HG03135 (cell line): Measurements from ENCODE around the gene ATXN1.
A peak's percentile ranks its signal among the peaks of the same experiment; 100 is the strongest.

Experiments
- ATAC-seq: cut with Tn5 transposase; IDR thresholded peaks from one replicate; pipeline ENCODE4 v1.9.1; 2021; ENCODE audit warnings: mild to moderate bottlenecking, moderate library complexity; ENCODE audit not compliant: unreplicated experiment

Gene ATXN1

DNA sequence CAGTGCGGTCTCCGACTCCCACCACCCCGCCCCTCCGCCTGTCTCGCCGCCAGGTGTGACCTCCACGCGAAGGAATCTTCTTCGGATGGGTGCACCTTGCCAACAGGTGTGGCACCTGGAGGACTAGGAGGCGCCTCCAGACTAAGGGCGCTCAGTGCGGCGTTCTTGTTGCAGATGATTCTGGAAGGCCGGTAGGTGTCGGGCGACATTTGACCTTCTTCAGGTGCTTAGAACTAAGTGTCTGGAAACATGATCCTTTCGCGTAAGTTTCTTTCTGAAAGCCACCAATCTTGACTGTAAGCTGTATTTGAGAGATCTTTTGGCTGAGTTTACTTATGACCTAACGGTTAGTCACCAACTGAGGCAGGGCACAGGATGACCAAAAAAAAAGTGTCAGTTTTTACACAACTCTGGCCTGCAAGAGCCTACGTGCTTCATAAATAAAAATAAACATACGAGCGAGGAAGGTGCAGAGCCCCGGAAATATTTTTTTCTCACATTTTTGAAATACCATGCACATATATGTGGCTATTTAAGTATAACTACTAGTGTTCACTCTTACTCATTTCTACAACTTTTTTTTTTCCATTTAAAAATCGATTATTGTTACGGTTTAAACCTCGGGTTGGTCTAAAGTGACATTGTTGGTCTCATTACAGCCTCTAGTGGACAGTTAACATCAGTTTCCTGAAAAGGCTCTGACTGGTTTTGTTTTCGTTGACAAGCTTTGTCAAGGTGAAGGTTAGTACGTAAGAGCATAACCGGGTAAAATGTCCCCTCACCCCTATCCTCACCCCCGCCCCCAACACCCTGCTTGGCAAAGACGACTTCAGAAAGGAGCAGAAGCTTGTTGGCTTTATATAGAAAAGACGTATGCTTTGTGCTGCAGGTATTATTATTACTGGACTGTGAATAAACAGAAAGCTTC lies 1.6 kb upstream of the ATXN1 start:
- ATAC-seq = peak; percentile 32

DNA sequence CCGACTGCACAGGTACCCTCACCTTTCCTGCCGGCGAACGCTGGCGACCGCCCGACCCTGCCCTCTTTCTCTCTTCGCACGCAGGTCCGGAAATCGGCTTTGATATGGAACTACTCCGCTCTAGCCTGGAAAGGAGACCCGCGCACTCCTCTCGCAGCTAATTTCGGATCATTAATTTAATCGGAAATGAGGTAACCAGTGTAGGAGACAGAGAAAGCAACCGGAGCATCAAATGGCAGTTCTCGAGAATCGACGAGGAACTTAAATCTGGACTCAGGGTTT lies 949 bp upstream of the ATXN1 start:
- peak; percentile 6 for ATAC-seq

DNA sequence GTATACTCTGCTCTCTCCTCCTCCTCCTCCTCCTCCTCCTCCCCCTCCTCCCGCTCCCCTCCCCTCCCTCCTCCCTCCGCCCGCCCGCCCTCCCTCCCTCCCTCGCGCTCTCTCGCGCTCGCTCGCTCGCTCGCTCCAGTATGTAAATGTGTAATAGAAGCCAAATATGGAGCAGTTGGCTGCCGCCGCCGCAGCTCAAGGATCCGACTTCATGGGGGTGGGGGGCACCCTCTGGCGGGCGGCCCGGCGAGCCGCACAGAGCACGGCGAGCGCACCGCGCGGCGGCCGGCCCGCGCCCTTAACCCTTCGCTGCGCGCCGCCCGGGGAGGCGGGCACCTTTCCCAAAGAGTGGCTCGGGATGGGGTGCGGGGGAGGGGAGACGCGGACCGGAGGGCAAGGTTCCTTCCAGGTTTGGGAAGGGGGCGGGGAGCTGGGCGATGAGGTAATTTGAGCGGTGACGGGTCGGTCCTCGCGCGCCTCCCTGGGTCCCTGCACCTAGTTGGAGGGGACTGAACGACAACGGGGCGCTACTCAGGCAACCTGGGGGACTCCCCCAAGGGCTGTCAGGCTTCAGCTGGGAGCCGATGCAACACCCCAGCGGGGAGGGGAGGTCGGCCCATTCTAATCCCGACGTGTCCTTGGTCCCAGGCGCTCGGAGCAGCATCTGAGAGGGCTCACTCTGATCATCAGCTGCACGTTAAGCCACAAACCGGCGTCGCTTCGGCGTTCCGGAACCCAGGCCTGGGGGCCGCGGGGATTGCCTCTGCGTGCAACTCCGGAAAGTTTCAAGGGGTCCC lies 409 bp upstream of the ATXN1 start:
- ATAC-seq = peak; percentile 41

DNA sequence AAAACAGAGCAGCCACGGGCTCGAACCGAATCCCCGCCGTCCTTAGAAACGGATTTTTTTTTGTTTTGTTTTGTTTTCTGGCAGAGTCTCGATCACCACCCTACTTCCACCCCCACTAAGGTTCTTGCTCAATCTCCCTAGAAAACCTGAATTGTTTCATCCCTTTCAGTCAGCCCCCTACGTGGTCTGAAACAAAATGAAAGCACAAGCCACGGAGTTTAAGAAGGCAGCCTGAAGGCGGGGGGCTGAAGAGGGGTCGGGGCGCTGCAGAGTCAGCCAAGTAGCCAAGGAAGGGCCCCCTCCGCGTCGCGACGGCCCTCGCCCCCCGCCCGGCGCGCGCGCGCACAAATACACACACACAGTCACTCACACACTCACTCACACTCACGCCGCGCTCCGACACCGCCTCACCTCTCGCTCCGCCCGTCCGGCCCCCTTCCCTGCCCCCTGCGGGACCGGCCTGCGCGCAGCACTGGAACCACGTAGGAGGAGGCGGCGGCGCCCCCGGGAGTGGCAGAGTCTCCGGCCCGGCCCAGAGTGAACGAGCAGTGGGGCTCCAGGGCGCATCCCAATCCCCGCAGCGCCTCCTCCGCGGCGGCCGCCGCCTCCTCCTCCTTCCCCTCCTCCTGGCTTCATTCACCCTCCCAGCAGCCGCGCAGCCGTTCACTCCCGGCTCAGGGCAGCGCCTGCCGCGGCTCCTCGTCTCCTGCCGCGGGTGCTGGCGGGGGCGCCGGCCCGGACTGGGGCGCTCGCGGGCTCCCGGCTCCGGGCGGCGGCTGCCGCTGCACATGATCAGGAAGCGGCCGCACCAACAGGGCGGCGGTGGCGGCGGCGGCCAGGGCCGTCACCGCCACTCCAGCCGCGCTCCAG lies 1.4 kb downstream of the ATXN1 start:
- ATAC-seq = peak; percentile 31

- ATAC-seq = no peak
Measured at GRCh38 chr6:16759181-16759645, 2.0 kb downstream of the ATXN1 start.

GRCh38 chr6:16758163-16758975 lies 2.9 kb downstream of the ATXN1 start:
- no peak for ATAC-seq

DNA sequence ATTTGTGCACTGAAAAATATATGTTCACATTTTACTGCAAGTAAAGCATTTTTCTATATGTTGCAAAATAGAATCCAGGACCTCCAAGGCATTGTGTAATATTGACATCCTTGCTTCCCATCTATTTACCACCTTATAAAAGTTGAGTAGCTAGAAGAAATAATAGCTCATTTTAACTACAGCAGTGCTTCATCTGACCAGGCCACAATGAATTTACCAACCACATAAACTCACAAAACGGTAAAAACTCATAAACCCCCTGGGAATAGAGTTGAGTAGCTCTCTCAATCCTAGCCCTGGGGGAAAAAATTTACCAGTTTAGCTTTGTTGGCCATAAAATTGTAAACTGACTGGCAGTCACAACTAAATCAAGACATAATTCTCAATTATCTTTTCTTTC lies 3.9 kb downstream of the ATXN1 start:
- no peak for ATAC-seq

GRCh38 chr6:16756660-16757255 lies 4.5 kb downstream of the ATXN1 start:
- no peak for ATAC-seq

- ATAC-seq = no peak
Measured at GRCh38 chr6:16755544-16755943, 5.7 kb downstream of the ATXN1 start.

DNA sequence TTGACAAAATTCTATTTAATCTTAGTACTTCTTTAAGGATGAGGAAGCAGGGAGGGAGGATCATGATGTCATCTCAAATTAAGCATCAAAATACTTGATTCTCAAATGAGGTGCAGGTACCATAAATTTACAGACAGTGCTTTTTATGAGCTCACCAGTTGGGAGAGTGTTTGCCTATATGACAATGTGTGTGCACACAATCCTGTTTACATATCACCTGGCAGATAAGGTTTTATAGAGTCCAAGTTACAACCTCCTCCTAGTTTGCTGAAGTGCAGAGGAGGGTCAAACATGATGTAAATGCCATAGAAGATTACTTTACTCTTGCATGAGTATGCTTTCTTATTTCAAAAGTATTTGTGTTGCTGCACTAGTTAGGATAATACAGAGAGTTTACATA lies 6.4 kb downstream of the ATXN1 start:
- ATAC-seq = no peak

- no peak for ATAC-seq
Measured at GRCh38 chr6:16754274-16754673, 7.0 kb downstream of the ATXN1 start.

DNA sequence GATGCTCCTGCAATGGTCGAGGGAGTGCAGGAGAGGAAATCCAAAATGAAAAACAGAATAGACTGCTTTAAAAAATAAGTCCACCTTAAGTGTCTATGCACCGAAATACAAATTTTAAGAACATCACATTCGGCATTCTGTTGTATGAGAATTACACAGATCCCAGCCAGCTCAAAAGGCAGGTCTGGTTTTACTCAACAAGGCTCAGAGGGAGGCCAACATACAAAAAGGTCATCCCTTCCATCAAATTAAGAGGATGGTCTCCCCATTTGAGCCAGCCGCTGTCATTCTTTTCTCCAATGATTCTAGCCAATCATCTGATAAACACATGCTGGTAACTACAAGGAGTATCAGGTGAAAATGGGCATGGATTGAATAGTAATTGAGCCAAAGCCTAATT lies 7.9 kb downstream of the ATXN1 start:
- ATAC-seq = no peak

GRCh38 chr6:16752206-16752866 lies 8.9 kb downstream of the ATXN1 start:
- ATAC-seq = no peak

DNA sequence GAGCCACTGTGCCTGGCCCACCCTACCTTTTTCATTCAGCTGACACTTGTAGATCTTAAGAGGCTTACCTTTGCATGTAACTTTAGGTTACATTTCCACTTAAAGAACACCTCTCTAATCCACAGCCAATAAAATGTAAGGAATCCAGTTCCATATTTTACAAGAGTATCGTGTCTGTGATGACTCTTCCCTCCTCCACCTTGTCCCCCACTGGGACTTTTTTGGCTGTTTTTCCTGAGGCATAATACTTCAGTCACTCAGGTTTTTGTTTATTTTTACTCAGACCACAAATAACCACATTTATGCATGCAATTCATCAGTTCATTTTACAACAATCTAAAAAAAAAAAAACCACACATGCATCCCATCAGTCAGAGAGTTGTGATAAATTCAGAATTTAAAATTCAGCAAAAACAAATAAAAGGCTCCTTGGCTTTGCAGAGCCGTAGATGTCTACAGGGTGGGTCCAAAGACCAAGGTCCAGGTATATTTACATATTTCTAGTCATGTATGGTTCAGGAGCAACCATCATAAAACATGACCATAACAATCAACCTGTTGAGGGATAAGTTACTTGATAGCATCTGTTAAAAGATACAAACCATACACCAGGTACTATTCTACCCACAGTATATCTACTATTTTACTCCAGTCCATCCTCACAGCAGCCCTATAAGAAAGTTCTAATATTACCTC lies 9.9 kb downstream of the ATXN1 start:
- ATAC-seq = no peak

DNA sequence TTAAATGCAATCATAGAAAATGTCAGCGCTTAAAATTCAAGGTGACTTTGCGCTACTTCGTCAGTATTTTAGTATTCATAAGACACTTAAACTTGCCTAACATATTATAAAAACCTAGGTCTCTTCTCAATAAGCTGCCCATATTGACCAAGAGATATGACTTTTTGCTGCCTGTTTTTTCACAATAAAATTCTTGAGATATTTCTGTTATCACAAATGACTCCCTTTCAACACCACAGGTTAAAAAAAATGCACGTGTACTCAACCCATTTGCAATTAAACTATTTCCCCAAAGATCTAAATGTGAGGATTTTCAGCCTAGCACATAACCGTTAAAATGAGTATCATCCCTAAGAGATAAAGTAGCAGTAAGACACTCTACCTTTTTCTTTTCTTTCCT lies 10.7 kb downstream of the ATXN1 start:
- no peak for ATAC-seq

GRCh38 chr6:16749516-16750485 lies 11.5 kb downstream of the ATXN1 start:
- ATAC-seq = no peak

DNA sequence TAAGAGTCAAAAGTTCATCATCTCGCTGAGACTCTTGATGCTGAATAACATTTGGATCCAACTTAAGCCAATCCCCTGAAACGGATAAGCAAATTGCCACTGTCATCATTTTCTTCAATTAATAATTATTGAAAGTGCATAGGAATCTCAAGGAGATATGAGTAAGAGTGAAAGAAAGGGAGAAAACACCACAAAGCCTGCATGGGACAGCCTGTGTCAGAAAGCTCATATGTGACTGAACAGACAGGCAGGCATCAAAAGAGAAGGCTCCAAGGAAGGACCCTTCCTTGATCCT lies 13.3 kb downstream of the ATXN1 start:
- no peak for ATAC-seq
